Dermis blood vessel endothelial cell (primary cell): ENCODE data around the gene CD19. TPM values are rescaled to one million over a fixed set of nuclear protein-coding genes. Genes with fewer than 3 reads are reported as not detected.
"Not testable (repeated sequence)": the region's sequence is repeated elsewhere in the genome, so short reads cannot be mapped to it uniquely, and the experiment has no call there.

Experiments used
- DNase-seq: peaks from one replicate; pipeline ENCODE4 v3.0.0; 2010
- total RNA-seq: library from RNA; depleted of rRNA; stranded (reverse); fragments of >200 nt; gene quantifications from 2 replicates; pipeline ENCODE4 v1.2.3, GENCODE V29; 2014

The CD19 gene
- total RNA-seq, 1 donor from 2014 or later = not detected

GRCh38 chr16:28910086-28911031 lies 21.4 kb upstream of the CD19 start:
- DNase-seq = no peak

GRCh38 chr16:28912558-28912957 lies 19.2 kb upstream of the CD19 start:
- DNase-seq = no peak

GRCh38 chr16:28913946-28914724 lies 17.6 kb upstream of the CD19 start:
- no peak for DNase-seq

- DNase-seq = peak; percentile 72
Observed at GRCh38 chr16:28915181-28915580, 16.6 kb upstream of the CD19 start.

GRCh38 chr16:28917095-28917494 lies 14.7 kb upstream of the CD19 start:
- DNase-seq = no peak

GRCh38 chr16:28918698-28919097 lies 13.1 kb upstream of the CD19 start:
- no peak for DNase-seq

- no peak for DNase-seq
Observed at GRCh38 chr16:28923231-28923587, 8.6 kb upstream of the CD19 start.

GRCh38 chr16:28923652-28924398 lies 7.9 kb upstream of the CD19 start:
- DNase-seq = no peak

GRCh38 chr16:28924399-28924761 lies 7.4 kb upstream of the CD19 start:
- no peak for DNase-seq

GRCh38 chr16:28924762-28925385 lies 6.9 kb upstream of the CD19 start, which contains the start of gene RABEP2:
Gene RABEP2 (minus strand): TSS chr16:28925238. CDS start chr16:28925163, 75 bp downstream.
- peak; percentile 91 for DNase-seq

- DNase-seq = peak; percentile 74
Observed at GRCh38 chr16:28925386-28926228, 6.2 kb upstream of the CD19 start.

GRCh38 chr16:28926284-28926683 lies 5.5 kb upstream of the CD19 start:
- not testable (repeated sequence) for DNase-seq

- DNase-seq = no peak
Observed at GRCh38 chr16:28927815-28928214, 4.0 kb upstream of the CD19 start.

- no peak for DNase-seq
Observed at GRCh38 chr16:28930203-28930602, 1.6 kb upstream of the CD19 start.

GRCh38 chr16:28930652-28931051 lies 1.1 kb upstream of the CD19 start:
- DNase-seq = no peak

- DNase-seq = no peak
Observed at GRCh38 chr16:28932339-28933141, 769 bp downstream of the CD19 start.

- DNase-seq = no peak
Observed at GRCh38 chr16:28933171-28933570, 1.4 kb downstream of the CD19 start.

GRCh38 chr16:28935346-28935745 lies 3.6 kb downstream of the CD19 start:
- DNase-seq = no peak

GRCh38 chr16:28935924-28936783 lies 4.4 kb downstream of the CD19 start:
- peak; percentile 84 for DNase-seq

GRCh38 chr16:28936784-28937155 lies 5.0 kb downstream of the CD19 start:
- no peak for DNase-seq
